Superior temporal gyrus (tissue), 1 donor: ENCODE data around the gene PHF19.

ENCODE experiments used
- DNase-seq: peaks from one replicate; pipeline ENCODE4 v3.0.0-alpha.2; 2016; ENCODE audit errors: extremely low spot score

Gene PHF19

GRCh38 chr9:120913647-120914264 is 36.8 kb upstream of the PHF19 start:
- DNase-seq: no peak

- DNase-seq: no peak
Measured at GRCh38 chr9:120912958-120913646, 36.1 kb upstream of the PHF19 start.

- DNase-seq: no peak
Measured at GRCh38 chr9:120911295-120911837, 34.4 kb upstream of the PHF19 start.

GRCh38 chr9:120910643-120911042 is 33.7 kb upstream of the PHF19 start:
- DNase-seq: no peak

DNA sequence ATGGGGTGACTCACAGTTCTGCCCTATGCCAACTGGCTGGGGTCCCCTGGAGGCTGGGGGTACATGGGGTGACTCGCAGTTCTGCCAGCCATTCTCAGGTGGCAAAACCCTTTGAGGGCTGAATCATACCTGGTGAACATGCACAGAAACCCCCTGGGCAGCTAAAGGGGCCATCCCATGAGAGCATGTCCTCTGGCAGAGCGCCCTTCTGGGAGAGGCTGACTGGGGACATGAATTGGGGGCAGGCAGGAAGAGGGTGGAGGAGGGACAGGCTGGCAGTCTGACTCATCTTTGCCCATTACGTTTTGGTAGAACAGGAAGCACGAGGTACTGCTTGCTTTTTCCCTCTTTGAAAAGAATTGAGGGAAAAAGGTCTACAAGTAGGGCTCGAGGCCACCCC is 32.9 kb upstream of the PHF19 start:
- no peak for DNase-seq

- no peak for DNase-seq
Measured at GRCh38 chr9:120905315-120906164, 28.6 kb upstream of the PHF19 start.

DNA sequence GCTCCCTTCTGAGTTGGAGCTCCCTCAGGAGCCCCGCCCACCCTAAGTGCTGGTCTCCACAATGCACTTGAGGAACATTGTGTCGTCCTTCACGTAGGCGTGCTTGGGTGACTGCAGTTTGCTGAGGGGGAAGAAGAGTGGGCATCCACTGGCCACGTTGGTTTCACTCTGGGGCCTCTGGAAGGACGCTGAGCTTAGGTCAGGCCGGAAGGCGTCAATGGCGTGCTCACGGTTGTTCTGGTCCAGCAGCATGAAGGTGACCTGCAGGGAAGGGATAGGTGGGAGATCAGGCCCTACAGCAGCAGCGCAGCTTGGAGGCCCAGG is 28.0 kb upstream of the PHF19 start:
- DNase-seq: no peak

DNA sequence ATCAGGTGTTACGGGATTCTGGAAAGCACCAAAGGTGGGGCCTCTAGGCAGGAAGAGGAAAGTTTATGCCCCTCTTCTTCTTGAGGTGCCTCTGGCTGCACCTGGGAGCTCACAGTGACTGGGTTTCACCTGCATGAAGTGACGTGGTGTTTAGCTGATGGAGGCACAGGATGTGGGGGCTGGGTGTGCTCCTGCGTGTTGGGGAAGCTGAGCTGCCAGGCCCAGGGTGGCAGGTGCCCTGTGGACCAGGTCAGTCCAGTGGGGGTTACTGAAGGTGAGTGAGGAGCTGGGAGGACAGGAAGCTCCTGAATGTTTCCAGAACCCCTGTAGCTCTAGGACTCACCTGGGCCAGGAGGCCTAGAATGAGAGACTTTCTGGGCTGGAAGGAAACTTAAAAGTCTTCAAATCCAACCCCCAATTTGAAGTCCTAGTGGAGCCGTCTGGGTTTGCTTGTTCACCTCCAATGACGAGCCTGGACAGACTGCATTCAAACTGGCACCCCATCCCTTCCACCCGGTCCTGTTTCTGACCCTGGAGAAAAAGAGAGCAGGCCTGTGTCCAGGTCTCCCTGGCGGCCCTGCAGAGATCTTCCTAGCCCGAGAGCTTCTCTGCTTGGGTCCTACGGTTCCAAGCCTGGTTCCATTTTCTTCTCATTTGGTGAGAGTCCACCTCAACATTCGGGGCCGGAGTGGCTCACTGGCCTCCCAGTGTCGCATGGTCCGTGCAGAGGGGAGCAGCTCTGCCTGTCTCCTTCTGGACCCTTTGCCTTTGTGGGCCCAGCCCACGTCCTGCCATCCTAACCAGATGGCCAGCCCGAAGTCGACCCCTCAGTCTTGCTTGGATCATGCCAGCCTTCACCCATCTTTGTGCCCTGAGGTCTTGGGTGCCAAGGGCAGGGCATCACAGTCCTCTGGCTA is 27.3 kb upstream of the PHF19 start:
- DNase-seq: no peak

DNA sequence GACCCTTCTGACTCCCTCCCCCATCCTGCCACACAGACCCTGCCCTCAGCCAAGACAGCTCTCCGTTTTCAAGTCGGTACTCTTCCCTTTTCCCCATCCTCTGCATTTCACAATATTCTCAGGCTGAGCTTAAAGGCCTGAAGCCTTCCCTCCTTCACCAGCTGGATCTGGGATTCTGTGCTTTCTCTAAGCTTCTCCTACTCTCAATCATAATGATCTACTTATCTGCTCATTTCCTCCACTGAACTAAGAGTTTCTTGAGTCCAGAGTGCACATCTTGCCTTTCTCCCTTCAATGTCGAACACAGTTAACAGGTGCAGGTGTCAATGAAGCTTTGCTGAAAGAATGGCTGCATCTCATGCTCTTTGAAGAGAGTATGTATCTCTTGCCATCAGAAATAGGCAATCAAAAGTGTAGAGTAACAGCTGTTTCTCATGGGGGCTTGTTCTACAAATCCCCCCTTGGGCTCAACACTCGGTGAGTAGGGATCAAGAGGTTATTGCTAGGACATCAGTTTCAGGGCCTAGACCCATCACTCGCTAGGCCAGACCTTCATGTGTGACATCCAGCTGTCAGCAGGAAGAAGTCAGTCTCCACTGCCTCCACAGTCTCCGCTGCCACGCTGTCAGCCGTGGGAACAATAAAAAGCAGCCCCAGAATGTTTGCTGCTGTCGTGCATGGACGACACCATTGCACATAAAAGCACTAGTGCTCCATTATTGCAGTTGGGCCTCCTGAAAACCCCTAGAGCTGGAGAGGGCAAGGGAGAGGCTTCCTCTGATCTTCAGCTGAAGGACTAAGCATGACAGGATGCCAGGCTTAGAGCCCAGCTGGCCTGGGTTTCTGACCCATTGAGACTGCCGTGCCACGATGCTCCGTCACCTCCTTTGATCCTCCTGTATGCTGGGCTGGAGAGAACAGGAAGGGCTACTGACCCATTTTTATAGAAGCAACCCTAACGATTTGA is 25.9 kb upstream of the PHF19 start:
- DNase-seq: no peak

DNA sequence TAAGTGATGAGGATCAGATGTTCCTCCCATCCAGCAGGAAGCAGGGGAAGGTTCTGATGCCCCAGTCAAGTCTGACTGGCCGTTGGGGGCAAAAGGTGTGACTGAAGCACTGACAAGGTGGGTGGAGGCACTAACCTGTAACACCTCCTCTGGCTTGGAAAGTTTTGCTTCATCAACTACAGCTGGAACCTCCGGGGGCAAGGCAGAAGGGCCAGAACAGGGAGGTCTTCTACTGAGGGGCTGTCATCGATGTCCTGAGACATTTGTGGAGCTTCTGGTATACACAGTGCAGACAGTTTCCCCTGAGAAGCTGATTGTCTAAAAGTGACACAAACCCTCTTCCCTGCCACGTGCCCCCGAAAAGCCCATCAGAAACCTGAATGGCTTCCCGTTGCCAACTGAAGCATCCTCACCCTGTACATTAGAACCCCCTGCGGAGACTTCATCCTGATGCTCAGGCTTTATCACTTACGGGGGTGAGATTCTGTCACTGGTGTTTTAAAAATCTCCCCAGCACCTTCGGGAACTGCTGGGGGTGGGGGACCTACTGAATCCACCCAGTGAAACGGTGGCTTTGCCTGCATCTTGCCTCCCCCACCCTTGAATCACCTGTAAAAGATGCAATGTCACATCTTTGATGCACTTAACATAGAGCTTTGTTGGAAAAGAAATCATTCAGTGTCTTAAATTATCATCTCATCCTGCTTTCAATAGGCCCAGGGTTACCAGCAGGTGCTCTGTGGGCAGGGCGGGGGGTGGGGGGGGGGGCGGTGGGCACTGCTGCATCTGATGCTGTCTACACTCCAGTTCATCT is 25.0 kb upstream of the PHF19 start:
- no peak for DNase-seq

GRCh38 chr9:120900824-120901223 is 23.8 kb upstream of the PHF19 start:
- DNase-seq: no peak

DNA sequence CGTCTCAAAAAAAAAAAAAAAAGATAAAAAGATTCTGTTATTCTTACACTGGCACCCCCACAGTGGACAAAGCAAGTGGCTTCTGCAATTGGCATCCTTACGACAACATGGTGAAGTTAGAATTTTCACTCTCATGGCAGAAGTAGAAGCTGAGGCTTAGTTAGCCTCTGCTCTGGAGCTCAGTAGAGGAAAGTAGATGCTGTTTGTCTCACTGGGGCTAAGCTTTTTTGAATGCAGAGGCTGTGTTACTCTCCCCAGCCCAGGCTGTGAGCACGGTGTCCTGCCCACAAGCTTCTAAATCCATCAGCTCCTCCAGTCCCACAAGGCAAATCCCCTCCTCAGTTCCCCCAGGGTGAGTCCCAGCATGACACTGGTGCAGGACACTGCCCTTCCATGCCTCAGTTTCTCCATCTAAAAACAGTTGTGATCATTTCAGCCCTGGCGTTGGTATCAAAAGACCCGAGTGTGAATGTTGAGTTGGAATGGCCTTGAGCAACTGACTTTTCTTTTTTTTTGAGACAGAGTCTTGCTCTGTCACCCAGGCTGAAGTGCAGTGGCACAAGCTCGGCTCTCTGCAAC is 22.6 kb upstream of the PHF19 start:
- DNase-seq: no peak

- no peak for DNase-seq
Measured at GRCh38 chr9:120898396-120898795, 21.4 kb upstream of the PHF19 start.

DNA sequence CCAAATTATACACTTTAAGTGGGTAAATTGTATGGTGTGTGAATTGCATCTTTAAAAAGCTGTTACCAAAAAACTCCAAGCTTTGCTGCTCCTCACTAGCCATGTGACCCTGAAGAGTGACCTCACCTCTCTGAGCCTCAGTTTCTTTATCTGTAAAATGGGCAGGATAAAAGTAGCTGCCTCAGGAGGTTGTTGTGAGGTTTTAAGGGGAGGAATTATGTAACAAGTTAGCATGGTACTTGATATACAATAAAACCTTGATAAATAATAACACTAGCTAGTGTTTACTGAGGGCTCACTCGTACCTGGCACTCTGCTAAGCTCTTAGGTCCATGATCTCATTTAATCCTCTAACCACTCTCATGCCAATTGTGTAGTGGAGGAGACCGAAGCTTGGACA is 19.0 kb upstream of the PHF19 start:
- DNase-seq: no peak

DNA sequence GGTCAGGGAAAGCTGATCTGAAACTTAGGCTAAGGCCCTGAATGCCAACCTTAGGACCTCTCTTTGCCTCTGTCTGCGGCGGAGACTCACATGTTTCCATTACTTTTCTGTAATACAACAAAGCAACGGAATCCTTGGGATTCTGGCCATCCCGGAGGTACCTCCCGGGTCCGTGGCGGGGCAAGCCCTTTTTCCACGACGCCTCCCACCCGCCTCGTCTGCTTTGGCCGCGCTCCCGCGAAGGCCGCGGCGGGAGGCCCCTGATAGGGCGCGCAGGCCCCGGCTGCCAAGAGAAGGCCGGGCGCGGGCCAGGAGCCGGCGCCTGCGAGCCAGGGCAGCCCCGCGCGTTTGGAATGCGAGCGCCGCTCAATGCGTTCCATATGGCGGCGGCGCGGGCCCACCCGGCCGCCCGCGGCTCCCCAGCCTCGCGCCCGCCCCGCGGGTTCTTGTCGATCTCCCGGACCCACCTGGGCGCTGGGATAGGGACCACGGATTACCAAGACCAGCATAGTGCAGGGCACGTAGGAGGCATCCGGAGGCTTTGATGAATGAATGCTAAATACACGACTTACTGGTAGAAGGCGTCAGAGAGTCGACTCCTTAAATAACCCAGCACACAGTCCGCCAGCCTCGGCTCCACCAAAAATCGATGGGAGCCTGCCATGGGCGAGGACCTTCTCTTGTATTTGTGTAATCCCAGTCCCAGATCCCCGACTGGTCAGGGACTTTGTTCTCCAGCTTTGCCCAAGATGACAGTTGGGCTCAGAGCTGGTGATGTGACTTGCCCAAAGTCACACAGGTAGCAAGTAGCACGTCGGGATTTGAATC is 17.5 kb upstream of the PHF19 start:
- peak; percentile 19 for DNase-seq

DNA sequence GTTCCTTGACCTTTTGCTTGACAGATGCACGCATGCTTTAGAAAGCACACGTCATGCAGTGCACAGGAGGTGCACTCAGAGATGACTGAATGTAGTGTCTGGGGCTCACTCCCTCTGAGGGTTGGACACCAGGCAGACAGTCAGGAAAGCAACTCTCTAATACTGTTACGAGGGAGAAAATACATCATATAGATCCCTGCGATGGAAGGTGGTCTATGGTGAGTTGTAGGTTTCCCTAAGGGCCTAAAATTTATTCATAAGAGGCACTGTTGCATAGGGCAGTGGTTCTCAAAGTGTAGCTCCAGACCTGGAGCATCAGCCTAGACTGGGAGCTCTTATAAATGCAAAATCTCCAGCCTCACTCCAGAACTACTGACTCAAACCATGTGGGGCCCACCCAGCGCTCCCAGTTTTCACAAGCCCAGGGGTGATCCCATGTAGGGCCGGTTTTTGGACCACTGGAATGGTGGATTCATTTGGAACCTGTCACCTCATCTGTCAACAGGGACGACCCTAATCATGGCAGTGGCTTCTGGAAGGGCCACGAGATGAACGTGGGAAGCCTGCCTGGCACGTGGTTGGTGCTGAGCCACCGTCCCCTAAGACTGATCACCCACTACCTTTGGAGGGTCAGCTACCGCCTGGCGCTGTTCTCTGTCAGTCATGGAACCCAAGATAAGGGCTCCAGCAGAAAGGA is 16.8 kb upstream of the PHF19 start:
- DNase-seq: no peak

DNA sequence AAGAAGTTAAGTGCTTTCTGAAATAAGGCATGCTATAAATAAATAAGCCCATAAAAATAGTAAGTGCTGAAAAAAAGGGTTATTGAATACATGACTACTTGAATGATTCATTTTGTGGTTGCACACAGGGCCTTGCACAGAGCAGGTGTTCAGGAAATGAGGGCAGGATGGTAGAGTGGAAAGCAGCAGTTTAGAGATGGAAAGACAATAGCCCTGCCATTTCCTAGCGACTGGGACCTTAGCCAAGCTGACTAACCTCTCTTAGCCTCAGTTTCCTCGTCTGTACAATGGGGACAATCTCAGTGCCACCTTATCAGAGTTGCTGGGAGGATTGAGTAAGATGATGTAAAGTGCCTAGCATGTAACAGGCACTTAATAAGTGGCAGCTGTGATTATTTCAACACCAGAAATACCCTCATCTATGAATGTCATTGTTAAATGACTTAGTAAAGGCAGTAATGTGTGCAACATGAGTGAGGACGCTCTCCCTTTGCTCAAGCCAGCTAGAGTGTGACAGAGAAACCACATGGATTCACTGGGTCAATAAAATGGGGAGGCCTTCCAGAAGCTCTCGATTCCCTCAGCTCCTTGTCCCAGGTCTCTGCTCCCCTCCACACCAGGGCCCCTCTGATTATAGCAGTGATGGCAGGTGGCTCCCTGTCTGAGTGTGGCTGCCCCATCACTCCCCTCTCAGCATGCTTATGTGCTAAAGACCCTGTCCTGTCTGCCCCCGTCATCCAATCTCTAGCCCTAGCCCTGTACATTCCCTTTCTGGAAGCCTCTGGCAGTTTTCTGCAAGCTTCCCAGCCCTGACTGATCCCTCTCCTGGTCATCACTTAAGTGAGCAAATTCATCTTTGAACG is 16.0 kb upstream of the PHF19 start:
- DNase-seq: no peak
